Activated CD4-positive, alpha-beta memory T cell treated with anti-CD3 and anti-CD28 coated beads for 36 hours (primary cell): ENCODE data around the gene ADM2. TPM values are rescaled to one million over a fixed set of nuclear protein-coding genes. Genes with fewer than 3 reads are reported as not detected.
A peak's percentile ranks its signal among the peaks of the same experiment; 100 is the strongest.

ENCODE experiments used
- CTCF ChIA-PET: fragments of 350-600 bp; sonication (Branson Sonifier 250); formaldehyde crosslinking; loops from one replicate; lab custom pipeline; 2021; ENCODE audit warnings: antibody characterized with exemption, inconsistent platforms; lab: Charles Lee
- POLR2A ChIA-PET: fragments of 350-600 bp; sonication (Branson Sonifier 250); formaldehyde crosslinking; loops from one replicate; lab custom pipeline; 2021; ENCODE audit warnings: antibody characterized with exemption; lab: Charles Lee
- DNase-seq: peaks from one replicate; pipeline ENCODE4 v3.0.0-alpha.2; 2020
- H3K27ac Mint-ChIP-seq: one replicate; pipeline ENCODE4 v1.8.0; 2021; ENCODE audit warnings: mixed read lengths
- H3K27me3 Mint-ChIP-seq: one replicate; pipeline ENCODE4 v1.8.0; 2021; ENCODE audit warnings: mixed read lengths
- H3K36me3 Mint-ChIP-seq: one replicate; pipeline ENCODE4 v1.8.0; 2021; ENCODE audit warnings: mixed read lengths
- H3K4me1 Mint-ChIP-seq: one replicate; pipeline ENCODE4 v1.8.0; 2021; ENCODE audit warnings: low read depth, mixed read lengths
- H3K4me3 Mint-ChIP-seq: one replicate; pipeline ENCODE4 v1.8.0; 2021; ENCODE audit warnings: mild to moderate bottlenecking, mixed read lengths
- H3K9me3 Mint-ChIP-seq: one replicate; pipeline ENCODE4 v1.8.0; 2021; ENCODE audit warnings: mixed read lengths
- intact Hi-C: fragments of 100-400 bp; cut with micrococcal nuclease; formaldehyde crosslinking; loops from one replicate; pipeline ENCODE4 v1.15.1; 2023
- total RNA-seq, 2 experiments: library from RNA; stranded (reverse); gene quantifications; one replicate each; pipeline ENCODE4 v1.2.3, GENCODE V29; 2021

ADM2 gene
- total RNA-seq, 2 experiments from 2014 or later, result 7.3 to 7.4 TPM

GRCh38 chr22:50471197-50471847 is 10.0 kb upstream of the ADM2 start:
- ChIA-PET POLR2A (interaction anchor here (0.9 to 1.7 kb wide), 3 partner anchors 11 to 36 kb away, joined by 3 to 6 read pairs (median 3); partner anchors contain the start of gene LMF2), CTCF (interaction anchor here (1.2 to 4.6 kb wide), 4 partner anchors 15 to 54 kb away, joined by 5 to 18 read pairs (median 8); partner anchors contain the start of gene SCO2)
- intact Hi-C loops, result loop anchor here (5.0 kb wide), 1 partner anchor 129 kb away; the partner anchor contains the start of gene PPP6R2
- peak overlapping the region; percentile 92 for H3K27ac Mint-ChIP-seq
- no peak overlapping the region for H3K4me3 Mint-ChIP-seq
- H3K27me3 Mint-ChIP-seq, result no peaks in the 10 kb centered on the region
- no peaks in the 10 kb centered on the region for H3K9me3 Mint-ChIP-seq
- peaks cover 60% of the 10 kb centered on the region for H3K4me1 Mint-ChIP-seq
- peaks cover 8% of the 10 kb centered on the region for H3K36me3 Mint-ChIP-seq
- no peak for DNase-seq

GRCh38 chr22:50471962-50472361 is 9.4 kb upstream of the ADM2 start:
- Mint-ChIP-seq H3K4me1 (peaks cover 60% of the 10 kb centered on the region), H3K36me3 (peaks cover 3% of the 10 kb centered on the region), H3K9me3 (no peaks in the 10 kb centered on the region), H3K4me3 (no peak overlapping the region), H3K27me3 (no peaks in the 10 kb centered on the region), H3K27ac (peak overlapping the region; percentile 69)
- POLR2A ChIA-PET, result interaction anchor here (1.3 kb wide), 1 partner anchor 36 kb away, joined by 3 read pairs; the partner anchor contains the start of gene LMF2
- DNase-seq, result no peak
- CTCF ChIA-PET, result interaction anchor here (0.9 to 4.6 kb wide), 4 partner anchors 11 to 72 kb away, joined by 3 to 18 read pairs (median 8); partner anchors contain the start of gene SCO2
- intact Hi-C loops, result loop anchor here (2.0 to 5.0 kb wide), 2 partner anchors 19 to 130 kb away; partner anchors contain the start of gene PPP6R2

GRCh38 chr22:50473088-50473487 is 8.3 kb upstream of the ADM2 start:
- ChIA-PET CTCF (interaction anchor here (0.6 to 3.6 kb wide), 12 partner anchors 8 to 332 kb away, joined by 3 to 12 read pairs (median 4); partner anchors contain the start of genes HDAC10 and SCO2), POLR2A (interaction anchor here (1.0 to 1.7 kb wide), 4 partner anchors 35 to 72 kb away, joined by 3 to 7 read pairs (median 4); partner anchors contain the start of genes LMF2 and NCAPH2)
- no peaks in the 10 kb centered on the region for H3K36me3 Mint-ChIP-seq
- H3K4me3 Mint-ChIP-seq, result peak overlapping the region; percentile 95
- no peaks in the 10 kb centered on the region for H3K27me3 Mint-ChIP-seq
- H3K4me1 Mint-ChIP-seq, result peaks cover 60% of the 10 kb centered on the region
- H3K9me3 Mint-ChIP-seq, result no peaks in the 10 kb centered on the region
- intact Hi-C loops, result loop anchor here (2.0 to 5.0 kb wide), 2 partner anchors 20 to 131 kb away; partner anchors contain the start of gene PPP6R2
- DNase-seq, result peak; percentile 65
- peak overlapping the region; percentile 60 for H3K27ac Mint-ChIP-seq

GRCh38 chr22:50473855-50474671 is 7.3 kb upstream of the ADM2 start:
- CTCF ChIA-PET, result interaction anchor here (0.7 to 3.6 kb wide), 12 partner anchors 9 to 223 kb away, joined by 3 to 12 read pairs (median 4); partner anchors contain the start of genes HDAC10, SCO2 and SYCE3
- peak overlapping the region; percentile 78 for H3K27ac Mint-ChIP-seq

GRCh38 chr22:50474710-50475651 is 6.4 kb upstream of the ADM2 start, which contains the start of gene SBF1:
SBF1 (minus strand) TSS chr22:50475035; CDS start chr22:50474840, 195 bp downstream.
- Mint-ChIP-seq H3K36me3 (no peaks in the 10 kb centered on the region), H3K4me1 (peaks cover 47% of the 10 kb centered on the region), H3K27me3 (no peaks in the 10 kb centered on the region), H3K9me3 (no peaks in the 10 kb centered on the region), H3K4me3 (peak within 1 kb of the TSS; percentile 95), H3K27ac (peak within 1 kb of the TSS; percentile 78)
- ChIA-PET CTCF (interaction anchor here (0.8 to 3.6 kb wide), 4 partner anchors 18 to 146 kb away, joined by 3 to 12 read pairs (median 7); partner anchors contain the start of gene SCO2), POLR2A (interaction anchor here (0.9 to 1.7 kb wide), 4 partner anchors 10 to 51 kb away, joined by 3 to 7 read pairs (median 4); partner anchors contain the start of genes LMF2, NCAPH2 and SCO2)
- intact Hi-C loops, result loop anchor here (1.0 to 5.0 kb wide), 3 partner anchors 32 to 146 kb away; partner anchors contain the start of genes LMF2 and PPP6R2
- peak; percentile 93 for DNase-seq

More at GRCh38 chr22:50473855-50474671, 7.3 kb upstream of the ADM2 start:
- peak overlapping the region; percentile 95 for H3K4me3 Mint-ChIP-seq
- no peaks in the 10 kb centered on the region for H3K36me3 Mint-ChIP-seq
- H3K27me3 Mint-ChIP-seq, result no peaks in the 10 kb centered on the region
- intact Hi-C loops, result loop anchor here (2.0 to 5.0 kb wide), 3 partner anchors 21 to 132 kb away; partner anchors contain the start of genes LMF2 and PPP6R2
- peaks cover 54% of the 10 kb centered on the region for H3K4me1 Mint-ChIP-seq
- peak; percentile 66 for DNase-seq
- no peaks in the 10 kb centered on the region for H3K9me3 Mint-ChIP-seq
- POLR2A ChIA-PET, result interaction anchor here (1.0 to 1.7 kb wide), 4 partner anchors 34 to 62 kb away, joined by 4 to 7 read pairs (median 4); partner anchors contain the start of genes LMF2, NCAPH2 and SCO2

- peak overlapping the region; percentile 62 for H3K4me3 Mint-ChIP-seq
- ChIA-PET POLR2A (interaction anchor here (0.9 to 1.4 kb wide), 3 partner anchors 9 to 50 kb away, joined by 3 to 4 read pairs (median 4); partner anchors contain the start of gene SCO2), CTCF (interaction anchor here (0.9 kb wide), 1 partner anchor 145 kb away, joined by 3 read pairs; no protein-coding TSS in a partner anchor)
- intact Hi-C loops, result loop anchor here (1.0 to 2.0 kb wide), 2 partner anchors 31 to 146 kb away; partner anchors contain the start of gene LMF2
- peaks cover 3% of the 10 kb centered on the region for H3K27me3 Mint-ChIP-seq
- H3K27ac Mint-ChIP-seq, result no peak overlapping the region
- H3K36me3 Mint-ChIP-seq, result no peaks in the 10 kb centered on the region
- H3K4me1 Mint-ChIP-seq, result peaks cover 43% of the 10 kb centered on the region
- DNase-seq, result no peak
- H3K9me3 Mint-ChIP-seq, result no peaks in the 10 kb centered on the region
Measured at GRCh38 chr22:50475652-50476002, 5.7 kb upstream of the ADM2 start.

- no peak overlapping the region for H3K27ac Mint-ChIP-seq
- H3K9me3 Mint-ChIP-seq, result no peaks in the 10 kb centered on the region
- intact Hi-C loops, result no loop called here
- CTCF ChIA-PET, result interaction anchor here (1.3 kb wide), 1 partner anchor 21 kb away, joined by 3 read pairs; no protein-coding TSS in a partner anchor
- H3K27me3 Mint-ChIP-seq, result peaks cover 3% of the 10 kb centered on the region
- H3K4me1 Mint-ChIP-seq, result peaks cover 31% of the 10 kb centered on the region
- DNase-seq, result no peak
- no peaks in the 10 kb centered on the region for H3K36me3 Mint-ChIP-seq
- peak overlapping the region; percentile 22 for H3K4me3 Mint-ChIP-seq
- POLR2A ChIA-PET, result no interaction called here
Measured at GRCh38 chr22:50476868-50477267, 4.5 kb upstream of the ADM2 start.

- H3K4me3 Mint-ChIP-seq, result no peak overlapping the region
- ChIA-PET CTCF (interaction anchor here (0.8 to 1.3 kb wide), 2 partner anchors 20 to 30 kb away, joined by 3 to 5 read pairs; partner anchors contain the start of gene NCAPH2), POLR2A (no interaction called here)
- no peaks in the 10 kb centered on the region for H3K9me3 Mint-ChIP-seq
- H3K27ac Mint-ChIP-seq, result no peak overlapping the region
- H3K4me1 Mint-ChIP-seq, result peaks cover 21% of the 10 kb centered on the region
- intact Hi-C loops, result no loop called here
- DNase-seq, result no peak
- no peaks in the 10 kb centered on the region for H3K36me3 Mint-ChIP-seq
- peaks cover 3% of the 10 kb centered on the region for H3K27me3 Mint-ChIP-seq
Measured at GRCh38 chr22:50477923-50478322, 3.4 kb upstream of the ADM2 start.

- ChIA-PET POLR2A (no interaction called here), CTCF (interaction anchor here (1.3 to 2.7 kb wide), 2 partner anchors 18 to 141 kb away, joined by 6 to 15 read pairs; no protein-coding TSS in a partner anchor)
- peaks cover 3% of the 10 kb centered on the region for H3K27me3 Mint-ChIP-seq
- DNase-seq, result no peak
- intact Hi-C loops, result no loop called here
- H3K4me1 Mint-ChIP-seq, result peaks cover 8% of the 10 kb centered on the region
- H3K36me3 Mint-ChIP-seq, result peaks cover 2% of the 10 kb centered on the region
- H3K27ac Mint-ChIP-seq, result no peak overlapping the region
- no peaks in the 10 kb centered on the region for H3K9me3 Mint-ChIP-seq
- H3K4me3 Mint-ChIP-seq, result peak overlapping the region; percentile 65
Measured at GRCh38 chr22:50479721-50480120, 1.6 kb upstream of the ADM2 start.

- no peak overlapping the region for H3K27ac Mint-ChIP-seq
- ChIA-PET CTCF (interaction anchor here (2.7 kb wide), 1 partner anchor 17 kb away, joined by 15 read pairs; no protein-coding TSS in a partner anchor), POLR2A (interaction anchor here (1.0 kb wide), 1 partner anchor 44 kb away, joined by 4 read pairs; the partner anchor contains the start of gene SCO2)
- peak overlapping the region; percentile 62 for H3K4me3 Mint-ChIP-seq
- H3K4me1 Mint-ChIP-seq, result peaks cover 3% of the 10 kb centered on the region
- H3K36me3 Mint-ChIP-seq, result peaks cover 2% of the 10 kb centered on the region
- peaks cover 3% of the 10 kb centered on the region for H3K27me3 Mint-ChIP-seq
- H3K9me3 Mint-ChIP-seq, result no peaks in the 10 kb centered on the region
- intact Hi-C loops, result no loop called here
- DNase-seq, result no peak
Measured at GRCh38 chr22:50481045-50481439, 301 bp upstream of the ADM2 start.
